ENCODE measurements around the gene SETD4. TPM values are rescaled to one million over a fixed set of nuclear protein-coding genes. Genes with fewer than 3 reads are reported as not detected.
"Not testable (repeated sequence)": the region's sequence is repeated elsewhere in the genome, so short reads cannot be mapped to it uniquely, and the experiment has no call there.

The SETD4 gene, protein sequence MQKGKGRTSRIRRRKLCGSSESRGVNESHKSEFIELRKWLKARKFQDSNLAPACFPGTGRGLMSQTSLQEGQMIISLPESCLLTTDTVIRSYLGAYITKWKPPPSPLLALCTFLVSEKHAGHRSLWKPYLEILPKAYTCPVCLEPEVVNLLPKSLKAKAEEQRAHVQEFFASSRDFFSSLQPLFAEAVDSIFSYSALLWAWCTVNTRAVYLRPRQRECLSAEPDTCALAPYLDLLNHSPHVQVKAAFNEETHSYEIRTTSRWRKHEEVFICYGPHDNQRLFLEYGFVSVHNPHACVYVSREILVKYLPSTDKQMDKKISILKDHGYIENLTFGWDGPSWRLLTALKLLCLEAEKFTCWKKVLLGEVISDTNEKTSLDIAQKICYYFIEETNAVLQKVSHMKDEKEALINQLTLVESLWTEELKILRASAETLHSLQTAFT
- total RNA-seq, result 26.1 TPM

GRCh38 chr21:36060159-36060921 is at the start of gene SETD4:
Gene SETD4, minus strand, starts transcription at chr21:36060526. Its CDS starts 1,638 bp downstream, at chr21:36058888.
- DNase-seq, result peak; percentile 95

DNA sequence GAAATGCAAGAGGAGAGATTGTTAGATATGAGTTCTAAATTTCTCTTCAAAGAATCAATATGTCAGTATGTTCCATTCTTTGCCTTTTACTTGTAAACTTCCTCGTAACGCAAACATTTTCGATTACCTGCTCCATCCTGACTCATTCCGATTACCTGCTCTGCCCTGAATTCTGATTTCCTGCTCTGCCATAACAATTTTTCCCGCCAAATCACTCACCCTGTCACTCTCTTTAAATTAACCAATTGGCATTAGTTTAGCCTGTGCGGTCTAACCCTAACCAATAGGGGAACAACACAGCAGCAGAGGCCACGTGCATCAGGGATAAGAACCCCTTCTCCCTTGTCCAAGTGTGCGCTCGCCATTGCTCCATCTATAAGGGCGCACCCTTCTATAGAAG is 49.5 kb upstream of the SETD4 start:
- DNase-seq, result no peak

DNA sequence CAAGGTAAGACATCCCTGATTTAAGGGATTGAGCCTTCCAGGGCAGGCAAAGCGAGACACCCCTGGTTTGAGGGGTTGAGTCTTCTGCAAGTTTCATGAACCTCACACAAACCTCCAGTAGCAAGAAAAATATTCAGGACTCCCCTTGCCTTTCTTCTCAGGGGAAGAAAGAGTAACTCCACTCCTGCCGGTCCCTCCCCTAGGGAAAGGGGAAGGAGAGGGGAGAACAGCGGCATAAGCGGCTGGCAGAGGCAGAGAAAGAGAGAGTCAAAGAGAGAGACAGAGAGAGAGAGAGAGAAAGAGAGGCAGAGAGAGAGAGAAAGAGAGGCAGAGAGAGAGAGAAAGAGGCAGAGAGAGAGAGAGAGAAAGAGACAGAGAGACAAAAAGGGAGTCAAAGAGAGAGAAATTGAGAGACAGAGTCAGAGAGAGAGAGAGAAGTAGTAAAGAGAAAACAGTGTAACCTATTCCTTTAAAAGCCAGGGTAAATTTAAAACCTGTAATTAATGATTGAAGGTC is 45.1 kb upstream of the SETD4 start:
- no peak for DNase-seq

DNA sequence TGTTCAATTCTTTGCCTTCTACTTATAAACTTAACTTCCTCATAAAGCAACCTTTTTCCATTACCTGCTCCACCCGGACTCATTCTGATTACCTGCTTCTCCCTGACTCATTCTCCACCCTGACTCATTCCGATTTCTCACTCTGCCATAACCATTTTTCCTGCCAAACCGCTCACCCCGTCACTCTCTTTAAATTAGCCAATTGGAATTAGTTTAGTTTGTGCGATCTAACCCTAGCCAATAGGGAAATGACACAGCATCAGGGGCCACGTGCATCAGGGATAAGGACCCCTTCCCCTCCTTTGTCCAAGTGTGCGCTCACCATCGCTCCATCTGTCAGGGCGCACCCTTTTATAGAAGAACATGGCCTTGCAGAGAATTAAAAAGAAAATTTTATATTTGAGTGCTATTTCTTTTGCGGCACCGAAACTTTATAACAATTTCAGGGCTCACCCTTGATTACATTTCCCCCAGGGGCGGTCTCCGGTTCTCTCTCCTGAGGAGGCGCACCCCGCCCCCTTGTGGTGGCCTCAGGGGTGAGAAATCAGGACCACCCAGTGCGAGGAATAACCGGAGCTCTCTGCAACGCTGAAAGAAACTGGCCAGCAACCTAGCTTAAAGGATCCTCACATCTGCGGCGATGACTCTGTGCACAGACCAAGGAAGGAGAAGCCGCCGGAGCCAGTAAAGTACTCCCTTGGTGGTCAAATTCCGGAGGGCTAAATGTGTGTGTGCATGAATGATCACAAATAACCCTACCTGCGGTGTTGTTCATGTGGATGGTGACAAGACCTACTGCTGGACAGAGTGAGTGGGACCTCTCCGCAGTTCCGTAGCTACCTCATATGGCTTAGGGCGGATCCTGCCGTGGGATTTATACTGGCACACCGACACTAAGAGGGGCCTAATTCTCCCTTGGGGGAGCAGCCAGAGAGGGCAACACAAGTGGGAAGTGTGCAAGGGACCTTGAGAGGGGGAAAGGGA is 44.3 kb upstream of the SETD4 start:
- DNase-seq, result peak; percentile 66

- DNase-seq, result no peak
Observed at GRCh38 chr21:36103434-36103833, 43.1 kb upstream of the SETD4 start.

GRCh38 chr21:36100971-36101641 is 40.8 kb upstream of the SETD4 start:
- DNase-seq, result no peak

- DNase-seq, result not testable (repeated sequence)
Observed at GRCh38 chr21:36099695-36100211, 39.4 kb upstream of the SETD4 start.

GRCh38 chr21:36099000-36099399 is 38.7 kb upstream of the SETD4 start:
- DNase-seq, result no peak

GRCh38 chr21:36098182-36098532 is 37.8 kb upstream of the SETD4 start:
- DNase-seq, result no peak

DNA sequence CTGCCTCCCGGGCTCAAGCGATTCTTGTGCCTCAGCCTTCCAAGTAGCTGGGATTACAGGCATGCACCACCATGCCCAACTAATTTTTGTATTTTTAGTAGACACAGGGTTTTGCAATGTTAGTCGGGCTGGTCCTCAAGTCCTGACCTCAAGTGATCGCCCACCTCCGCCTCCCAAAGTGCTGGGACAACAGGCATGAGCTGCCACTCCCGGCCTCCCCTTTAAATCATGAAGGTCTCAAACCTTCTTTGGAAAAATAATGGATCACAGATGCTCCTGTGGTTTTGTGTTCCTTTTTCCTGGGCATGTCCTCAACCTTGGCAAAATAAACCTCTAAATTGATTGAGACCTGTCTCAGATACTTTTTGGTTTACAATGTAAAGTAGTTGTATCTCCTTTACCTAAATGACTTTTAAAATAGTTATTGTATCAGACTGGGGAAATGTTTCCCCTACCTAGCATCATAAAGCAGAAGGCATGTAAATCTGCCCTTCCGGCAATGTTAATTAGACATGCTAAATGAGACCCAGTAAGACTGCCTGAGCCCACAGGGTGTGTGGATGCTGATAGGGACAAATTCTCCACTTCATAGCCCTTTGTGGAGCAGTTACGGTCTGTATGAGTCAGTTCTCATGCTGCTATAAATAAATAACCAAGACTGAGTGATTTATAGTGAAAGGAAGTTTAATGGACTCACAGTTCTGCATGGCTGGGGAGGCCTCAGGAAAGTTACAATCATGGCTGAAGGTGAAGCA is 37.3 kb upstream of the SETD4 start:
- no peak for DNase-seq

DNA sequence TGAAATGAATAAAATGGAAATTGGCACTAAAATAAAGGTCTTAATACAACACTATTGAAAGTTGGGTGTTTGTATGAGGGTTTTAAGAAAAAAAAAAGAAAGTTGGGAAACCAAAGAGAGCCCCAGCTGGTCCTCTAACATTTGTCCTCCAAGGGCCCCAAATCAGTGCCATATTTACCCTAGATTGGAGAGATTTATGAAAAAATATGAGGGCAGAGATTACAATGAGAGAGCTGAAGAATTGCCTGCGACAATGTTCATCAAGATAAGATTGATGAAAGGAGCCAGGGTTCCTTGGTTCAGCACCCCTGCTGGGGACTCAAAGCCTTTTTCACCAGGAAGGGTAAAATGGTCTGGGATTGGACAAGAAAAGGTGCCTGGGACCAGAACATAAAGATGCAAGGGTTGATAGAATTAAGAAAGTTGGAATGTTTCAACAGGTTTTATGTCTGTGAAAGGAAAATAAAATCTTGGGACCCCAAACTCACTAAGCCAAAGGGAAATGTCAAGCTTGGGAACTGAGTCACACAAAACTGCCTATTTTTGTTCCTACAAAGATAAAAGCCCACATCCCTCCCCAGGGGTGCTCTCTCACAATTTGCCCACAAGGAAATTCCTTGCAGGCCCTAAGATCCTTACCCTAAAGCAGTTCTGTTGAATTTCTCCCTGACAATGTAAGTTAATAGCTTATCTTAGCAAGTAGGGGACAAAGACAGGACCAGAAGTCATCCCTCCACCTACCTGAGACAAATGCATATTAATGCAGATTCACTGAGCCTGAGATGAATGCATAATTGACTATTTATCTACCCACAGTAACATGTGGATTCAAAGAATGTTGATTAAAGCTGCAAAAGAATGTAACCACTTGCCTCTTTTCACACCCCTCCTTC is 36.3 kb upstream of the SETD4 start:
- DNase-seq, result no peak

DNA sequence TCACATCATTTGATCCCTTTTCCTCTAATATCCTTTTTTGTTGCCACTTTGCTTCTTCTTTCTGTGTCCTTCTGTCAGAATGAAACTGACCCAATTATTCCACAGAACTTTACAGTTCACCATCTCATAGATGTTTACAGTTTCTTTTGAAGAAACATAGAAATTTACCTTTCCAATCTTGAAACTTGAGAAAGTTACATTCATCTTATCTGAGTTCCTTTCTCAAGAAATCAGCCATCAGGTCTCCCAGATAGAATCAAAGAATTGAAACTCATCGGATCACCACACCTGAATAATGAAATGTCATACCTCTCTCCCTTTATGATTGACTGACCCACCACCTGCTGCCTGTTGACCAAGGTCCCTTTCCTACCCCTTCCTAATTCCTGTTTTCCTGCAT is 33.2 kb upstream of the SETD4 start:
- no peak for DNase-seq

DNA sequence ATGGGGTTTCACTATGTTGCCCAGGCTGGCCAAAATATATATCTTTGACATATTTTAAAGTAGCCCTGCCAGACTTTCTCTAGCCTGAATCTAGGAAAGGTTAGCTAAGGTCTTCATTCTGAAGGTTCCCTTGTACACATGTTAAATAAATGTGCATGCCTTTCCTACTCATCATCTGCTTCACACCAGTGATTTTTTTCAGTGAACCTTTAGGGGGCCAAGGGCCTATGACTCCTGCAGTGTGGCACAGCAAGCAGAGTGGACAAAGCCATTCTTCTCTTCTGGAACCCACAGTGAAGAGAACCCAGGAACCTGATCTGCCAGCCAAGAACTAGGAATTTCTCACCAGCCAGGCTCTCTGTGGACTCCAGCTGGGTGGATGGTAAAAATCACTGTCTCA is 32.4 kb upstream of the SETD4 start:
- no peak for DNase-seq

- DNase-seq, result no peak
Observed at GRCh38 chr21:36089946-36090345, 29.6 kb upstream of the SETD4 start.

GRCh38 chr21:36087362-36088138 is 27.2 kb upstream of the SETD4 start:
- DNase-seq, result peak; percentile 75

- no peak for DNase-seq
Observed at GRCh38 chr21:36082237-36082664, 21.9 kb upstream of the SETD4 start.

DNA sequence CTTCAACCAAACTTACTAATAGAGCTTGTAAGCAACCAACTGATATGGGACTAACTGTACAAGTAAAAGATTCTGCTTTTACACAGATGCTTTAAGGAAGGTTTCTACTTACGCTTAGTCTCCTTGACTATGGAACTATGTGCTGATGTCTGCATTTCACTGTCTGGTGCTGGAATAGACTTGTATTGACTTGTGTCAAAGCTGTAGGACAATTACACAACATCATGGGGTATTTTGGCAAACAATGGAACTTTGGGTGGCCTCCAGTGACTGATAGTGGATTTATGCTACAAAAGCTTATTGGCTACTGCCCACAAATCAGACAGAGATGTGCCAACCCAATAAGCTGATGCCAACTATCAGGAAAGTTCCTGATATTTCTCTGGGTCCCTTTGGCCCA is 20.1 kb upstream of the SETD4 start:
- no peak for DNase-seq

DNA sequence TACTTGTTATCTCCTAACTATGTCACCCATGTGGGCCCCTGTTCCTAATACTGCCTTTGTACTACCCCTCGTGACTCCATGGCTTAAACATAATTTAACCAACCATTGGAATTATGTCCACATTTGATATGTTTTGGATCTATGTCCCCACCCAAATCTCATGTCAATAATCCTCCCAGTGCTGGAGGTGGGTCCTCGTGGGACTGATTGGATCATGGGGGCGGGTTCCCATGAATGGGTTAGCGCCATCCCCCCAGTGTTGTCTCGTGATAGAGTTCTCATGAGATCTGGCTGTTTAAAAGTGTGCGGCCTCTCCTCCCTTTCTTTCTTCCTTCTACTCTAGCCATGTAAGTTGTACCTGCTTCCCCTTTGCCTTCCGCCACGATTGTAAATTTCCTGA is 19.3 kb upstream of the SETD4 start:
- no peak for DNase-seq
